GM12891 (cell line): ENCODE measurements around the gene HCFC2.

Experiments
- POLR2A ChIP-seq: IDR thresholded peaks from 2 replicates; pipeline ENCODE4 v1.6.1; 2011; ENCODE audit warnings: low read depth, low read length, control low read depth
- SPI1 ChIP-seq: IDR thresholded peaks from 2 replicates; pipeline ENCODE4 v1.6.1; 2011; ENCODE audit warnings: low read depth, low read length, control low read depth
- TAF1 ChIP-seq: IDR thresholded peaks from 2 replicates; pipeline ENCODE4 v1.6.1; 2011; ENCODE audit warnings: low read depth, low read length, control low read depth

DNA sequence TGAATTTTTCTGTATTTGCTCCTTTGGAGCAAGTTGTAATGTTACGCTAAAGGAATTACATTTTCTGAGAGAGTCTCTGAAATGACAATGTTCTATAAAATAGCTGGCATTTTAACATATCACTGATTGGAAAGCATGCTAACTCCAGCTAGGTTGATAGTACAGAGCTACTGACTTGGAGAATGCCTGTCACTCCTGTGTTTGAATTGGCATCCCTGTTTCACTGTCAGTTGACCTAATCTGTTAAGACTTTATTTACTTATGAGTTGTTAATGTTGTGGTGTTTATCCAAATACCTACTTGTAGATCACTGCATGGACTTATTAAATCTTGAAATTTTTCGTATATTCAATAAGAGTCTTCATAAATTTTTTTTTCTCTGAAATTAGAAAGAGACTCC lies 33.6 kb downstream of the HCFC2 start:
- no peak for TF ChIP-seq POLR2A
- no peak for TF ChIP-seq TAF1
- TF ChIP-seq SPI1, result no peak
